Mesendoderm (in vitro differentiated cells): ENCODE results near the gene THADA.
A peak's percentile ranks its signal among the peaks of the same experiment; 100 is the strongest.
"Not testable (repeated sequence)": the region's sequence is repeated elsewhere in the genome, so short reads cannot be mapped to it uniquely, and the experiment has no call there.

Experiments
- DNase-seq: peaks from one replicate; pipeline ENCODE4 v3.0.0; 2013
- H2AK5ac ChIP-seq: 2 replicates; pipeline ENCODE4 v1.6.1; 2013; ENCODE audit warnings: low read length, inconsistent platforms
- H2BK120ac ChIP-seq: 2 replicates; pipeline ENCODE4 v1.6.1; 2013; ENCODE audit warnings: low read depth, mild to moderate bottlenecking, low read length, moderate library complexity, mixed read lengths
- H2BK15ac ChIP-seq: replicated peaks from 2 replicates; pipeline ENCODE4 v1.6.1; 2013; ENCODE audit warnings: low read depth, mild to moderate bottlenecking, moderate library complexity
- H2BK5ac ChIP-seq: 2 replicates; pipeline ENCODE4 v1.6.1; 2013; ENCODE audit warnings: low read length, inconsistent platforms
- H3K18ac ChIP-seq: 2 replicates; pipeline ENCODE4 v1.6.1; 2013; ENCODE audit warnings: mild to moderate bottlenecking, low read length, mixed read lengths
- H3K23ac ChIP-seq: one replicate; pipeline ENCODE4 v1.6.1; 2013; ENCODE audit warnings: low read length
- H3K27ac ChIP-seq: 2 replicates; pipeline ENCODE4 v1.5.1; 2013; ENCODE audit warnings: low read depth, mild to moderate bottlenecking, inconsistent platforms, low read length, moderate library complexity
- H3K27me3 ChIP-seq: 2 replicates; pipeline ENCODE4 v1.6.1; 2013; ENCODE audit warnings: low read length, control low read depth, mild to moderate bottlenecking, inconsistent platforms; ENCODE audit not compliant: insufficient read depth, poor library complexity
- H3K36me3 ChIP-seq: 2 replicates; pipeline ENCODE4 v1.6.1; 2013; ENCODE audit warnings: low read length, inconsistent platforms; ENCODE audit not compliant: control insufficient read depth, insufficient read depth
- H3K4ac ChIP-seq: one replicate; pipeline ENCODE4 v1.6.1; 2013; ENCODE audit warnings: low read depth, mild to moderate bottlenecking, low read length, moderate library complexity
- H3K4me1 ChIP-seq: 2 replicates; pipeline ENCODE4 v1.6.1; 2013; ENCODE audit warnings: low read depth, low read length, inconsistent platforms; ENCODE audit not compliant: control insufficient read depth
- H3K4me2 ChIP-seq: 2 replicates; pipeline ENCODE4 v1.6.1; 2013; ENCODE audit warnings: low read length
- H3K4me3 ChIP-seq: 2 replicates; pipeline ENCODE4 v1.5.1; 2013; ENCODE audit warnings: mild to moderate bottlenecking, low read length
- H3K56ac ChIP-seq: one replicate; pipeline ENCODE4 v1.6.1; 2013; ENCODE audit warnings: low read length
- H3K79me1 ChIP-seq: 2 replicates; pipeline ENCODE4 v1.6.1; 2013; ENCODE audit warnings: low read length, inconsistent platforms
- H3K79me2 ChIP-seq: 2 replicates; pipeline ENCODE4 v1.6.1; 2013; ENCODE audit warnings: mild to moderate bottlenecking, low read length; ENCODE audit not compliant: control insufficient read depth, insufficient read depth
- H3K9ac ChIP-seq: 2 replicates; pipeline ENCODE4 v1.6.1; 2013; ENCODE audit warnings: low read length, inconsistent platforms
- H4K5ac ChIP-seq: one replicate; pipeline ENCODE4 v1.6.1; 2013; ENCODE audit warnings: low read length
- H4K8ac ChIP-seq: one replicate; pipeline ENCODE4 v1.6.1; 2013; ENCODE audit warnings: low read depth, mild to moderate bottlenecking, control low read depth, low read length, moderate library complexity
- WGBS: extraction: QIAGEN DNeasy Blood & Tissue Kit; methylation state at CpG from one replicate; pipeline ENCODE4 v1.1.7; 2013; ENCODE audit warnings: low lambda C conversion rate, missing lambda C conversion rate; ENCODE audit not compliant: insufficient coverage; ENCODE audit errors: extremely low coverage; 5-methylcytosine and 5-hydroxymethylcytosine counted together

Gene THADA

DNA sequence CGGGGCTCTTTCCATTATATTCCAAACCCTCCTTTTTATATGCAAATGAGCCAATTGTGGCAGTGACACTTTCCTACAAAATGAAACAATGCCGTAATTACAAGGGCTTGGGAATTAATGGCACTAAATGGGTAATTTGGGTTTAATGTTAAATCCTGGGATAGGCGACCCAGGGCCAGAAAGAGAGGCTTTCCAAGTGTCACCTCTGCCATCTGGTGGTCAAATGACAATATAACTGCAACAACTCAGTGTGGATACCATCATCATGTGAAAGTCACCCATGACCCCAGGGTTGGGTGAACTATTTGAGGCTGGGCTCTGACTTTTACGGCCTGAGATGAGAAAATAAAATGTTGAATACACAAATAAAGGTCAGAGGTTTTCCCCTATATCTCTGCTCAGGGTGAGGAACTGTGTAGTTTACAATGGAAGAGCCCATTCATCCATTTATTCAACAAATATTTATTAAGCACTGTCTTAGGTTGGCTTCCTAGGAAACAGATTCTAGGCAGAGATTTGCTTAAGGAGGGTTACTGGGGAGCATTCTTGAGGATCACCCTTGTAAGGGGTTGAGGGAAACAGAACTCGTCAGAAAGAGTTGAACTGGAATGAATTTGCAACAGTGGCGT is 13.6 kb upstream of the THADA start:
- Histone ChIP-seq H3K56ac (no peak overlapping the region), H2AK5ac (no peak overlapping the region), H3K9ac (no peak overlapping the region), H3K27me3 (no peaks in the 10 kb centered on the region), H3K4me1 (no peaks in the 10 kb centered on the region), H2BK5ac (no peak overlapping the region), H3K79me1 (no peaks in the 10 kb centered on the region), H3K4ac (no peak overlapping the region), H4K8ac (no peak overlapping the region), H3K23ac (no peak overlapping the region), H3K79me2 (no peaks in the 10 kb centered on the region), H3K4me2 (no peak overlapping the region), H3K18ac (no peak overlapping the region), H2BK120ac (no peak overlapping the region), H4K5ac (no peak overlapping the region), H3K36me3 (no peaks in the 10 kb centered on the region), H3K27ac (no peak overlapping the region), H3K4me3 (no peak overlapping the region), H2BK15ac (no peak overlapping the region)
- no CpG with 5 or more reads among the region's 6 CpGs for WGBS
- peak; percentile 75 for DNase-seq

DNA sequence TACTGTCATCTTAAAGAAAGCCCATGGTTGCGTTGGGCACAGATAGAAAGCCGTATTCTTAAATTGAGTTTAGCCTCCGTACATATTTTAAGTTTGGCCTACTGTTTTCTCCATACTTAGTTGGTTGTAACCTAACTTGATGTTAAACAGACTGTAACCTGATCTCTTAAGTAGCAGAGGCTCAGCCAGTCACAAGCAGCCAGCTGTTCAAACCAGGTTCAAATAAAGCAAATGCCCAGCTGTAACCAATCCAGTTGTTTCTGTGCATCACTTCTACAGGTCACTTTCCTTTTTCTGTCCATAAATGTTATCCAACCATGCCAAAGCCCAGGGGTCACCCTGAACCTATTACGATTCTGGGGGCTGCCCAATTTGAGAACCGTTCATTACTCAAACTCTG is 10.0 kb upstream of the THADA start:
- H3K36me3 ChIP-seq: no peaks in the 10 kb centered on the region
- H3K9ac ChIP-seq: no peak overlapping the region
- H4K5ac ChIP-seq: no peak overlapping the region
- H4K8ac ChIP-seq: no peak overlapping the region
- no peak overlapping the region for H2AK5ac ChIP-seq
- H2BK5ac ChIP-seq: no peak overlapping the region
- no peak overlapping the region for H3K4me2 ChIP-seq
- no peak overlapping the region for H3K4me3 ChIP-seq
- H3K4me1 ChIP-seq: no peaks in the 10 kb centered on the region
- H3K27me3 ChIP-seq: no peaks in the 10 kb centered on the region
- no peaks in the 10 kb centered on the region for H3K79me2 ChIP-seq
- H3K4ac ChIP-seq: no peak overlapping the region
- no peak overlapping the region for H3K56ac ChIP-seq
- no peak overlapping the region for H3K23ac ChIP-seq
- DNase-seq: no peak
- no peak overlapping the region for H2BK120ac ChIP-seq
- no peak overlapping the region for H2BK15ac ChIP-seq
- H3K79me1 ChIP-seq: no peaks in the 10 kb centered on the region
- no peak overlapping the region for H3K18ac ChIP-seq
- no CpG with 5 or more reads among the region's 5 CpGs for WGBS
- no peak overlapping the region for H3K27ac ChIP-seq

DNA sequence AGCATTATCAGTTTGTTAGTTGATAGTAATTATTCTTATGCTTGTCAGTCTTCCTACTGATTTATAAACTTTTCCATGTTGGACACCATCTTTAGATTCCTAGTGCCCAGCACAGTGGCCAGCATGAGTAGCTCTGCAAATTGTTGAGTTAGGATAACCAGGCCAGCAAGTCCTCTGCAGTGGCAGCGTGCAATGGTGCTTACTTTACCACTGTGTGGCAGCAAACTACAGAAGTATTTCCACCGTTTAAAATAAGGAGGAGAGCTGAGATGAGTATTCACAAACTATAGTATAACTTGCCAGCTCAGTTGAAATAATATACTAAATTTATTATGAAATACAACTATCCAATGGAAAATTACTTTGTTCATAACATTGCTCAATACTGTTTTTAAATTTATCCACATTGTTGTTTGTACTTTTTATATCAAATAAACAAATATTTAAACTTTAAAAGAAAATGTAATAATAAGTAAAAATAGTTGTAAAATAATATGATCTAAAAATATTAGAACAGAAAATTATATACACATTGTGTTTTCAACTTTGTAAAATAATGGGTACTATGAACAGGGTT is 9.3 kb upstream of the THADA start:
- Histone ChIP-seq H2AK5ac (no peak overlapping the region), H3K79me1 (no peaks in the 10 kb centered on the region), H3K4me3 (no peak overlapping the region), H3K4me1 (no peaks in the 10 kb centered on the region), H3K23ac (no peak overlapping the region), H2BK5ac (no peak overlapping the region), H3K4ac (no peak overlapping the region), H3K79me2 (no peaks in the 10 kb centered on the region), H3K27ac (no peak overlapping the region), H3K36me3 (no peaks in the 10 kb centered on the region), H2BK120ac (no peak overlapping the region), H3K9ac (no peak overlapping the region), H4K8ac (no peak overlapping the region), H3K4me2 (no peak overlapping the region), H3K18ac (no peak overlapping the region), H4K5ac (no peak overlapping the region), H2BK15ac (no peak overlapping the region), H3K56ac (no peak overlapping the region), H3K27me3 (no peaks in the 10 kb centered on the region)
- peak; percentile 66 for DNase-seq
- no CpG with 5 or more reads among the region's 2 CpGs for WGBS

DNA sequence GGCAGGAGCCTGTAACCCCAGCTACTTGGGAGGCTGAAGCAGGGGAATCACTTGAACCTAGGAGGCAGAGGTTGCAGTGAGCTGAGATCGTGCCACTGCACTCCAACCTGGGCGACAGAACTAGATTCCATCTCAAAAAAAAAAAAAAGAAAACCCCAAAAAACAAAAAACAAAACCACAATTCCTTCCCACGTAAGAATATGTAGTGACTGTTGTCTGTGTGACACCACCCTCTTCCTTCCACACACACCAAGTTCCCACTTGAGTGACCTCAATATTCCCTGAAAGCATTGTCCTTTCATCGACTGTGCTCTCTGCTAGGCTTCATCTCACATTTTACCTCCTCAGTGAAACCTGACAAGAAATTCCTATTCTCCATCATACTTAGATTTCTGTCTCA is 8.8 kb upstream of the THADA start:
- Histone ChIP-seq H3K4me1 (no peaks in the 10 kb centered on the region), H3K4me2 (no peak overlapping the region), H3K9ac (no peak overlapping the region), H3K79me1 (no peaks in the 10 kb centered on the region), H3K27ac (no peak overlapping the region), H3K4me3 (no peak overlapping the region), H4K5ac (no peak overlapping the region), H3K56ac (no peak overlapping the region), H4K8ac (no peak overlapping the region), H3K79me2 (no peaks in the 10 kb centered on the region), H3K27me3 (no peaks in the 10 kb centered on the region), H2BK15ac (no peak overlapping the region), H3K4ac (no peak overlapping the region), H3K23ac (no peak overlapping the region), H2AK5ac (no peak overlapping the region), H2BK5ac (no peak overlapping the region), H2BK120ac (no peak overlapping the region), H3K18ac (no peak overlapping the region), H3K36me3 (no peaks in the 10 kb centered on the region)
- DNase-seq: no peak
- no CpG with 5 or more reads among the region's 4 CpGs for WGBS

DNA sequence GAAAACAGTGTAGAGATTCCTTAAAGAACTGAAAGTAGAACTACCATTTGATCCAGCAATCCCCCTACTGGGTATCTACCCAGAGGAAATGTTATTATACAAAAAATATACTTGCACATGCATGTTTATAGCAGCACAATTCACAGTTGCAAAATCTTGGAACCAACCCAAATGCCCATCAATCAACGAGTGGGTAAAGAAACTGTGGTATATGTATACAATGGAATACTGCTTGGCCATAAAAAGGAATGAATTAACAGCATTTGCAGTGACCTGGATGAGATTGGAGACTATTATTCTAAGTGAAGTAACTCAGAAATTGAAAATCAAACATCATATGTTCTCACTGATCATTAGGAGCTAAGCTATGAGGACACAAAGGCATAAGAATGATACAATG is 4.8 kb upstream of the THADA start:
- no CpG with 5 or more reads among the region's 1 CpG for WGBS
- H3K4me1 ChIP-seq, H3K9ac ChIP-seq, H3K56ac ChIP-seq, H3K27me3 ChIP-seq, H2BK15ac ChIP-seq, H2BK120ac ChIP-seq, H3K27ac ChIP-seq, H4K8ac ChIP-seq, H3K23ac ChIP-seq, H3K4ac ChIP-seq, H4K5ac ChIP-seq, DNase-seq, H3K79me2 ChIP-seq, H2AK5ac ChIP-seq, H3K4me3 ChIP-seq, H3K36me3 ChIP-seq, H3K4me2 ChIP-seq, H3K18ac ChIP-seq, H2BK5ac ChIP-seq, H3K79me1 ChIP-seq: not testable (repeated sequence)

DNA sequence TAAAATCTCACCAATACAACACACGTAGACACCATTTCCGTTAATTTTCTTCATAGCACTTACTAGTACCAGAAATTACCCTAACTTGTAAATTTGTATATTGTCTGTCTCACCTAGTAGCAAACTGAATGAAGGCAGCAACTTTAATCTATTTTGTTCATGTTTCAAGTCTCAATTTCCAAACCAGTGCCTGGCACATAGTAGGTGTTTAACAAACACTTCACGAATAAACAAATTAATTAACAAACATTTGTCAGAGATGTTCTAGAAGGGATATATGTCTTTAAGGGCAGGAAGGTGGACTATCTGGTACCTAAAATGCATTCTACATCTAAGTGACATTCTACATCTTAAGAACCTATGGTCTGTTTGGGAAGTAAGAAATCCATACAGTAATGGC is 963 bp downstream of the THADA start:
- H2AK5ac ChIP-seq: no peak overlapping the region
- no peak overlapping the region for H3K9ac ChIP-seq
- no peak overlapping the region for H3K23ac ChIP-seq
- no peaks in the 10 kb centered on the region for H3K36me3 ChIP-seq
- WGBS: 100% methylated on average over 2 of the region's 3 CpGs
- H2BK5ac ChIP-seq: no peak overlapping the region
- no peak overlapping the region for H2BK120ac ChIP-seq
- no peaks in the 10 kb centered on the region for H3K4me1 ChIP-seq
- H3K56ac ChIP-seq: no peak overlapping the region
- peaks cover 8% of the 10 kb centered on the region for H3K79me2 ChIP-seq
- no peak overlapping the region for H2BK15ac ChIP-seq
- H3K18ac ChIP-seq: no peak overlapping the region
- no peak overlapping the region for H3K27ac ChIP-seq
- H3K4me2 ChIP-seq: peak overlapping the region; percentile 88
- H4K5ac ChIP-seq: no peak overlapping the region
- H3K4me3 ChIP-seq: no peak overlapping the region
- H3K27me3 ChIP-seq: no peaks in the 10 kb centered on the region
- peaks cover 5% of the 10 kb centered on the region for H3K79me1 ChIP-seq
- H4K8ac ChIP-seq: no peak overlapping the region
- H3K4ac ChIP-seq: no peak overlapping the region
- DNase-seq: no peak
